Endothelial cell of umbilical vein (primary cell): ENCODE data around the gene MAPK4. TPM values are rescaled to one million over a fixed set of nuclear protein-coding genes. Genes with fewer than 3 reads are reported as not detected.

Experiments
- BruUV-seq: library from RNA; stranded (reverse); fragments of 400-500 nt; replicated peaks from 2 replicates; lab custom pipeline; 2021; lab: Mats Ljungman, UMichigan
- CTCF ChIA-PET: fragments of 300-600, 350-600 bp; sonication (Branson Sonifier 250); formaldehyde crosslinking; loops from one replicate; lab custom pipeline; 2021; ENCODE audit warnings: antibody characterized with exemption, inconsistent platforms; lab: Charles Lee
- POLR2A ChIA-PET: fragments of 300-600, 350-600 bp; sonication (Branson Sonifier 250); formaldehyde crosslinking; loops from one replicate; lab custom pipeline; 2021; ENCODE audit warnings: antibody characterized with exemption, inconsistent platforms; lab: Charles Lee
- DNase-seq: peaks from one replicate; pipeline ENCODE4 v3.0.0-alpha.2; 2011; ENCODE audit warnings: low read depth, low spot score
- FAIRE-seq: peaks from 2 replicates; lab custom pipeline; 2011; peaks lifted over from hg19 to GRCh38; lab: Jason Lieb, UNC
- H2AFZ ChIP-seq: 2 replicates; pipeline ENCODE4 v1.6.0; 2012; ENCODE audit warnings: low read depth, low read length, control low read depth, inconsistent platforms
- H3K27ac ChIP-seq: 2 replicates; pipeline ENCODE4 v1.5.1; 2011; ENCODE audit warnings: low read depth, mild to moderate bottlenecking, control low read depth, low read length, moderate library complexity; ENCODE audit not compliant: insufficient read depth
- H3K27me3 ChIP-seq, 2 experiments: 2 replicates each; pipeline versions ENCODE4 v1.6.0 to v1.6.1; 2011; ENCODE audit warnings: low read length in 2 of 2, mixed read lengths in 1 of 2; ENCODE audit not compliant: control insufficient read depth in 2 of 2, insufficient read depth in 2 of 2
- H3K36me3 ChIP-seq, 2 experiments: 2 replicates in 1 of 2; 3 replicates in 1 of 2; pipeline ENCODE4 v1.5.1; 2011; ENCODE audit warnings: low read length in 2 of 2, mild to moderate bottlenecking in 1 of 2, moderate library complexity in 1 of 2; ENCODE audit not compliant: control insufficient read depth in 2 of 2, insufficient read depth in 2 of 2; ENCODE audit errors: extremely low read depth in 1 of 2
- H3K4me1 ChIP-seq: 3 replicates; pipeline ENCODE4 v1.5.1; 2011; ENCODE audit warnings: mild to moderate bottlenecking, low read length; ENCODE audit not compliant: control insufficient read depth, insufficient read depth; ENCODE audit errors: extremely low read depth
- H3K4me2 ChIP-seq: 2 replicates; pipeline ENCODE4 v1.6.1; 2011; ENCODE audit warnings: low read length, control low read depth, mixed read lengths; ENCODE audit not compliant: insufficient read depth
- H3K4me3 ChIP-seq, 3 experiments: fragments of 200-600 bp in 1 of 3; sonication (generic), shearing (Covaris generic) in 1 of 3; replicated peaks in 1 of 3; 2 replicates each; pipeline ENCODE4 v1.5.1; 2011 to 2016; ENCODE audit warnings: control low read depth in 3 of 3, low read length in 3 of 3, mild to moderate bottlenecking in 2 of 3, inconsistent platforms in 1 of 3, low read depth in 1 of 3, moderate library complexity in 1 of 3; ENCODE audit not compliant: insufficient read depth in 1 of 3
- H3K79me2 ChIP-seq: 2 replicates; pipeline ENCODE4 v1.6.0; 2012; ENCODE audit warnings: low read length, inconsistent platforms; ENCODE audit not compliant: control insufficient read depth, insufficient read depth
- H3K9ac ChIP-seq: replicated peaks from 2 replicates; pipeline ENCODE3; 2011; ENCODE audit warnings: low read length, control low read depth; ENCODE audit not compliant: insufficient read depth; ENCODE audit errors: extremely low read depth
- H3K9me1 ChIP-seq: replicated peaks from 3 replicates; pipeline ENCODE4 v1.6.0; 2011; ENCODE audit warnings: mild to moderate bottlenecking, low read length; ENCODE audit not compliant: control insufficient read depth, insufficient read depth; ENCODE audit errors: extremely low read depth
- H3K9me3 ChIP-seq: replicated peaks from 2 replicates; pipeline ENCODE4 v1.5.1; 2012; ENCODE audit warnings: low read length, inconsistent platforms; ENCODE audit not compliant: control insufficient read depth, insufficient read depth
- H4K20me1 ChIP-seq: replicated peaks from 2 replicates; pipeline ENCODE3; 2011; ENCODE audit warnings: mild to moderate bottlenecking, low read length; ENCODE audit not compliant: control insufficient read depth, insufficient read depth; ENCODE audit errors: extremely low read depth
- EZH2 ChIP-seq: IDR thresholded peaks from 2 replicates; pipeline ENCODE4 v1.6.1; 2012; ENCODE audit warnings: borderline replicate concordance, low read depth, mild to moderate bottlenecking, moderate library complexity, low read length, inconsistent platforms; ENCODE audit not compliant: severe bottlenecking
- FOS ChIP-seq: IDR thresholded peaks from 2 replicates; pipeline ENCODE4 v1.6.1; 2011; ENCODE audit warnings: mild to moderate bottlenecking, low read length, moderate library complexity, borderline replicate concordance; ENCODE audit not compliant: insufficient read depth
- GATA2 ChIP-seq: IDR thresholded peaks from 2 replicates; pipeline ENCODE4 v1.7.0; 2011; ENCODE audit warnings: low read depth, mild to moderate bottlenecking, moderate library complexity, mixed read lengths, low read length; ENCODE audit not compliant: insufficient read length, insufficient read depth
- JUN ChIP-seq: IDR thresholded peaks from 2 replicates; pipeline ENCODE4 v1.6.1; 2011; ENCODE audit warnings: borderline replicate concordance, low read depth; ENCODE audit not compliant: insufficient read length, insufficient read depth
- MYC ChIP-seq: IDR thresholded peaks from one replicate; pipeline ENCODE4 v1.6.1; 2011; ENCODE audit warnings: mild to moderate bottlenecking, low read depth, low read length
- POLR2A ChIP-seq: IDR thresholded peaks from 2 replicates; pipeline ENCODE4 v1.6.1; 2012; ENCODE audit warnings: low read depth, mild to moderate bottlenecking, control low read depth, low read length
- POLR2AphosphoS5 ChIP-seq: IDR thresholded peaks from 2 replicates; pipeline ENCODE4 v1.6.1; 2012; ENCODE audit warnings: low read depth, mild to moderate bottlenecking, control low read depth, low read length, moderate library complexity; ENCODE audit not compliant: insufficient read depth
- dilution Hi-C: fragments of 300-500 bp; cut with MboI; formaldehyde crosslinking; loops from one replicate; pipeline ENCODE4 v1.15.0; 2019; ENCODE audit warnings: low sequenced_read_pairs; ENCODE audit not compliant: extremely low pct_ligation_motif_present
- intact Hi-C: fragments of 100-400 bp; cut with micrococcal nuclease; formaldehyde crosslinking; loops from one replicate; pipeline ENCODE4 v1.10.0; 2022
- polyA plus RNA-seq, 4 experiments: library from polyadenylated mRNA; depleted of rRNA in 3 of 4; stranded (reverse) in 3 of 4; unstranded in 1 of 4; fragments of >200 nt; gene quantifications; 2 replicates each; pipeline versions ENCODE4 v1.2.1 to v1.2.3, GENCODE V29; 2011 to 2012; ENCODE audit warnings: missing spikeins in 1 of 4
- total RNA-seq: library from RNA; stranded (reverse); gene quantifications from 2 replicates; pipeline ENCODE4 v1.2.3, GENCODE V29; 2021
- TF ChIP-seq, protein P1 (sequence below): IDR thresholded peaks from 2 replicates; pipeline ENCODE4 v1.6.1; 2011; ENCODE audit not compliant: insufficient read depth, insufficient read length
- TF ChIP-seq, protein P2 (sequence below), 2 donors: IDR thresholded peaks; 1 replicate in 1 of 2; 2 replicates in 1 of 2; pipeline ENCODE4 v1.5.1; 2011; ENCODE audit warnings: low read length in 2 of 2, mild to moderate bottlenecking in 2 of 2, moderate library complexity in 2 of 2, control low read depth in 1 of 2, inconsistent platforms in 1 of 2, low read depth in 1 of 2; ENCODE audit not compliant: insufficient read depth in 1 of 2; ENCODE audit errors: extremely low read depth in 1 of 2

MAPK4 gene
- total and polyA plus RNA-seq, 2 donors (not counting 3 experiments of a cell fraction or from before 2014, with no cell fraction given): not detected

DNA sequence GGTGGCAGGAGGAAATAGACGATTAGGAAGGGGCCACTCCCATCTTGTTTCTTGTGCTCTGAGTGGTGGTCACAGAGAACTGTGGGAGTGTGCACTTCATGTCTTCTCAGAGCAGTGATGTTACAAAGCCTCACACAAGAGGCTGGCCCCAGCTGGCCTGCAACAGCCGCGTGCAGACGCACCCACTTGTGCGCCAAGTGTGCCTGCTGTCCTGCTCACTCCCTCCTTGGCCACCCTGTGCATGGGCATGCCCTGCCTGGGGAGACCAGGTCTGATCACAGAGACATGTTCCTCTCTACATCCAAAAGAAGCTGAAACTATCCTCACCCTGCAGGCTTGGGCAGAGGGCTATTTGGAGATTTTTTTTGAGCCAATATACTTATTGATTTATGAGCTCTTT lies 151.5 kb downstream of the MAPK4 start:
- Histone ChIP-seq H3K4me2 (no peak overlapping the region), H4K20me1 (no peaks in the 10 kb centered on the region), H3K9ac (no peak overlapping the region), H3K79me2 (no peaks in the 10 kb centered on the region), H3K9me3 (no peaks in the 10 kb centered on the region), H3K27me3 (no peaks in the 10 kb centered on the region), H3K4me3 (no peak overlapping the region), H2AFZ (no peak overlapping the region), H3K9me1 (no peaks in the 10 kb centered on the region), H3K27ac (no peak overlapping the region), H3K36me3 (no peaks in the 10 kb centered on the region), H3K4me1 (no peaks in the 10 kb centered on the region)
- POLR2A ChIA-PET: no interaction called here
- no peak for TF ChIP-seq POLR2AphosphoS5
- TF ChIP-seq, protein P1, sequence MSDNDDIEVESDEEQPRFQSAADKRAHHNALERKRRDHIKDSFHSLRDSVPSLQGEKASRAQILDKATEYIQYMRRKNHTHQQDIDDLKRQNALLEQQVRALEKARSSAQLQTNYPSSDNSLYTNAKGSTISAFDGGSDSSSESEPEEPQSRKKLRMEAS: no peak
- TF ChIP-seq MYC: no peak
- DNase-seq: no peak
- CTCF ChIA-PET: no interaction called here
- intact Hi-C loops (no loop called here), dilution Hi-C loops (no loop called here)
- no TSS peak for BruUV-seq
- FAIRE-seq: no peak

DNA sequence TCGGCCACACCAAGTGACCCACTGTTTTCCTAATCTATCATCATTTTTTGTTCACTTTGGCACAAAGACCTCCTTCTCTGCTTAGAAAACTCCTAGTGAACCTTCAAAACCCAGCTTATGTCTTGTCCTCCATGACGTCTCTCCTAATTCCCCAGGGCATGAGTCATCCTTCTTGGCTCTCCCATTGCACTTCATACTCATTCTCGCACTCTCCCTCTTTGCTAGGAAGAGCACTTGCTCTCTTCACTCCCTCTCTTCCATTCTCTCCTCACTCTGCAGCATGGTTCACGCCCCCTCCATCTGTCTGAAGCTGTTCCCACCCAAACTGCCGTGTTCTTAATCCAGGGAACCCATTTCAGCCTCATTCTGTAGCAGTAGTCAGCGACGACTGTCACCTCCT lies 156.0 kb downstream of the MAPK4 start:
- FAIRE-seq: no peak

More for the DNA sequence above, 156.0 kb downstream of the MAPK4 start:
- H3K27ac ChIP-seq: no peak overlapping the region
- no peaks in the 10 kb centered on the region for H4K20me1 ChIP-seq
- H3K4me3 ChIP-seq: no peak overlapping the region
- TF ChIP-seq FOS: no peak
- TF ChIP-seq, protein P1: no peak
- TF ChIP-seq EZH2: no peak
- no peak for TF ChIP-seq JUN
- TF ChIP-seq POLR2AphosphoS5: no peak
- TF ChIP-seq, protein P2, sequence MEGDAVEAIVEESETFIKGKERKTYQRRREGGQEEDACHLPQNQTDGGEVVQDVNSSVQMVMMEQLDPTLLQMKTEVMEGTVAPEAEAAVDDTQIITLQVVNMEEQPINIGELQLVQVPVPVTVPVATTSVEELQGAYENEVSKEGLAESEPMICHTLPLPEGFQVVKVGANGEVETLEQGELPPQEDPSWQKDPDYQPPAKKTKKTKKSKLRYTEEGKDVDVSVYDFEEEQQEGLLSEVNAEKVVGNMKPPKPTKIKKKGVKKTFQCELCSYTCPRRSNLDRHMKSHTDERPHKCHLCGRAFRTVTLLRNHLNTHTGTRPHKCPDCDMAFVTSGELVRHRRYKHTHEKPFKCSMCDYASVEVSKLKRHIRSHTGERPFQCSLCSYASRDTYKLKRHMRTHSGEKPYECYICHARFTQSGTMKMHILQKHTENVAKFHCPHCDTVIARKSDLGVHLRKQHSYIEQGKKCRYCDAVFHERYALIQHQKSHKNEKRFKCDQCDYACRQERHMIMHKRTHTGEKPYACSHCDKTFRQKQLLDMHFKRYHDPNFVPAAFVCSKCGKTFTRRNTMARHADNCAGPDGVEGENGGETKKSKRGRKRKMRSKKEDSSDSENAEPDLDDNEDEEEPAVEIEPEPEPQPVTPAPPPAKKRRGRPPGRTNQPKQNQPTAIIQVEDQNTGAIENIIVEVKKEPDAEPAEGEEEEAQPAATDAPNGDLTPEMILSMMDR (IDR thresholded peaks at IDR 0.05; ENCODE audit: extremely low read depth in 1 of 2, insufficient read depth in 1 of 2, low read depth in 1 of 2, low read length in 2 of 2): no peak
- no peak for TF ChIP-seq POLR2A
- no peak for TF ChIP-seq MYC
- TF ChIP-seq GATA2: no peak
- POLR2A ChIA-PET: no interaction called here
- H3K4me1 ChIP-seq: no peaks in the 10 kb centered on the region
- H3K4me2 ChIP-seq: no peak overlapping the region
- CTCF ChIA-PET: no interaction called here
- dilution Hi-C loops: no loop called here
- no peaks in the 10 kb centered on the region for H3K9me3 ChIP-seq
- H2AFZ ChIP-seq: no peak overlapping the region
- no peaks in the 10 kb centered on the region for H3K79me2 ChIP-seq
- H3K36me3 ChIP-seq: no peaks in the 10 kb centered on the region
- no TSS peak for BruUV-seq
- no peak overlapping the region for H3K9ac ChIP-seq
- DNase-seq: no peak
- intact Hi-C loops: no loop called here
- H3K27me3 ChIP-seq: no peaks in the 10 kb centered on the region
- H3K9me1 ChIP-seq: no peaks in the 10 kb centered on the region
